GM18907 (cell line): ENCODE data around the gene DIS3.
"Not testable (repeated sequence)": the region's sequence is repeated elsewhere in the genome, so short reads cannot be mapped to it uniquely, and the experiment has no call there.

Experiments used
- ATAC-seq: cut with Tn5 transposase; IDR thresholded peaks from one replicate; pipeline ENCODE4 v1.9.1; 2021; ENCODE audit warnings: mild to moderate bottlenecking, moderate library complexity; ENCODE audit not compliant: unreplicated experiment

The DIS3 gene

DNA sequence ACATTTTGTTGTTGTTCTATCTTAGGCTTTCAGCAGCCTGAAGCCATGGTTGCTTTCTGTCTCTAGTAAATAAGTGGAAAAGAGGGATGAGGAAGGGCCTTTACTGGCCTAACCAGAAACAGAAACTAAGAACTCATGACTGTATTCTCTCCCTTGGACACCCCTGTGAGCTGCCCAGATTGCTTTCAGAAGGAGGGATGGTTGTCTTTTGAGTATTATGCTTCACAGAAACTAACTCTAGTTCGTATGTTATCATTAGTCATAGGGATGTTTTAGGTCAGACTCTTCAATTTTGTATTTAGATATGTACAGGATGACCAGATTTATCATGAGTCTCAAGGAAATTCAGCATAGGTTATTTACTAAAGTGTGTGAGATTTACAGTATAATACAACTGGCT is 36.4 kb downstream of the DIS3 start:
- ATAC-seq: peak; percentile 42

DNA sequence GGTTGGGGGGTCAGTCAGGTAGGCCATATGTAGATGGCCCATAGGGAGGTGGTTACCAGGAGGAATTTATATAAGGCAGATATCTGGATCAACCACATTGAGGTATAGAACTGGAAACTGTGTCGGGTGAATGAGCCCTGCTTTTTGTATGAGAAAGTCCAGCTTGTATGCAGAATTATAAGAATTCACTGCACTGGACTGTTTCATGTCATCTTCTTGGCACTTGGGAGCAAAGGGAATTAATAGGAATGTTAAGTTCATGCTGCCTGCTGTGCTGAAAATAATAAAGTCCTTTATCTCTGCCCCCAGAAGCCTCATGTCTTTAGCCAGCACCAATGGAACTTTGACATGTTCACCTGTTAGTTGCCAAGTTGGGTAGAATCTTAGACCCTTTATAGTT is 41.7 kb downstream of the DIS3 start:
- ATAC-seq: no peak

DNA sequence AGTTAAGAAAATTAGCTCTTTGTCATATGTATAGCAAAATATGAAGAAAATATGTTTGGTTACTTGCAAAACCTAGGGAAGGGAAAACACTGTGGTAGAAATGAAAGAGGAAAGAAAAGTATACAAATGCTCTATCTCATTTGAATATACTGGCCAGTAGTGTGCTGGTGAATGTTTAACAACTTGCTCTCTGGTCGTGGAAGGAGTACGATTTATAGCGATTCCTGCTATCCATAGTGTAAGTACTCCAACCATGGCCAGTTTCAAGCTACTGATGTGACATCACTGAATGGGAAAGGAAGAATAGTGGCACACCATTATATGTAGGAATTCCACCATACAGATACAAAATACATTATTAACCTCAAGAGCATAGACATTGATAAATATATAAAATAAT is 44.7 kb downstream of the DIS3 start:
- no peak for ATAC-seq

DNA sequence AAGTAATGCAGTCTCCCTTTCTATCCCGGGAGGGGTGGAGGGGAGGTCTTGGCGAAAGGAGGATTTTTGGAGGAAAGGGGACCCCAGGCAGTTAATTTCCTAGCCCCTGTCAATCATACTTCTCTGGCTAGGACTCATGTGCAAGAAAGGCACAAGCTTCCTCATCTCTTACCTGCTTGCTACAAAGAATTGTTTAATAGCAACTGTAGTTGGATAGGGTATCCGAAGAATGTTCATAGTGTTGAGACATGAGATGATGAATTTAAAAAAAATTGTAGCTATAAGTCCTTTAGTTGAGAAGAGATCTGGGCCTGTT is 53.5 kb downstream of the DIS3 start:
- ATAC-seq: no peak

DNA sequence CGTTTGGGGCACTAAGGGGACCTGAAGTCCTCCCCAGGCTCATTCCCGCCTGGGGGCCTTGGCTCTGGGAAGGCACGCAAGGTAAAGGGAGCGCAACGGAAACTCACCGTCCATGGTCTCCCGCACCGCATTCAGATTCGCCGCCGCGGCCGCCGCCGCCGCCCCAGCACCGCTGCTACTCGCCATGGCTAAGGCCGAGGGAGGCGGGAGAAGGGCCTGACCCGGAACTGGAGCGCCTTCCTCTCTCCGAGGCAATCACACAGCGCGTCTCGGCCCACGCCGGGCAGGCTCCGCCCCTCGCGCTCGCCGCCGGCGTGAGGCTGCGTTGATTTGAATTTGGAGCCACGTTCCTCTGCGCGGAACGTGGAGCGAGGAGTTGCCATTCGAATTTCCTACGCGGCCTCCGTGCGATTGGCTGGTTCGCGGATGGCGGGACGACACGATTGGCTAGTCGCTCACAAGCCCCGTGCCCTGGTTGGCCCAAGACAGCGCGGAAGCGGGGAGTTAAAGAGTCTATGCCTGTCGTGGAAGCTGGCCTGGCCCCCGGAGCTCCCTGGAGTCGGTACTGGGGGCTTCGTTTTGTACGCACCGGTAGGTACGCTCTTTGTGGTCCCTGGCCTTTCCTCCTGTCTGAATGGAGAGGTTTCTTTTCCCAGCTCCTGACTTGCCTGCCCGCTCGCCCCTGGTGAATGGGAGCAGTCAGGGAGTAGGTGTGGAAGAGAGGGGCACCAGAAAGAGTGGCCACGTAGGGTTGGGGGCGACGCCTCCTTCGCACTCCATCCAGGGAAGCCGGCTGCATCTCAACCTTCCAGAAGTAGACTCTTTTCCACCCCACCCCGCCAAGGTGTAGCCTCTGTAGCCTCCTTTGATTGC is 54.0 kb downstream of the DIS3 start, which contains the start of the genes BORA and MZT1:
BORA (plus strand) TSS at position 507 of the 873 bp plus-strand sequence. CDS start 1,018 bp downstream, outside the sequence.
MZT1 (minus strand) TSS at position 213 of the 873 bp plus-strand sequence; CDS start at position 186, 27 bp downstream.
- peak; percentile 97 for ATAC-seq

DNA sequence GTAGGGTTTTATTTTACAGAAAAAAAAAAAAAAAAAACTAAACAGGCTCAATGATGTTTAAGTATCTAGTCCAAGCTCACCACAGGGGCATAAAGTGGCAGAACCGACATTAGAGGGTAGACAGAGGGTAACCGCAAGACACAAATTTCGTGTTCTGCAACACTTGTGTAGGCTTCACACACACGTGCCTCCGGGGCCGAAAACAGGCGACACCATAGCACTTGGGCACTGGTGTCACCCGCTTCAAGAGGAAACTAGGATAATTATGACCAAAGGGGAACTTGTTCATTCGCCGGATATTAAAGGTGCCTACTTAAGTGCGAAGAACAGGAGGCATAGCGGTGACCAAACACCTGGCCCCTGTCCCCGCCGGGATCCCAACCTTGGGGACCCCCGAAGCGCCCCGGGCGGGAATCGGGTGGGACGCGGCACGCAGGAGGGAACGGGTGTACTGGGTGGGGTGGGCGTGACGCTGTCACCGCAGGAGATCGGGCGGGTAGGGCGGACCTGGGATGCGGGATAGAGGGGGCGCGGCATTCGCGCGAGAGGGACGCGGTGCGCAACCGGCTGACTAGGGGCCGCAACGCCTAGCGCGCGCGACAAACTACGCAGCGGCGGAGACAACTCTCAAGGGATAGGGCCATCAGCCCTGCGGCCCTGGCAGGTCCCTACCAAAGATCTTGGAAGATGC is 54.8 kb downstream of the DIS3 start:
- peak; percentile 37 for ATAC-seq

DNA sequence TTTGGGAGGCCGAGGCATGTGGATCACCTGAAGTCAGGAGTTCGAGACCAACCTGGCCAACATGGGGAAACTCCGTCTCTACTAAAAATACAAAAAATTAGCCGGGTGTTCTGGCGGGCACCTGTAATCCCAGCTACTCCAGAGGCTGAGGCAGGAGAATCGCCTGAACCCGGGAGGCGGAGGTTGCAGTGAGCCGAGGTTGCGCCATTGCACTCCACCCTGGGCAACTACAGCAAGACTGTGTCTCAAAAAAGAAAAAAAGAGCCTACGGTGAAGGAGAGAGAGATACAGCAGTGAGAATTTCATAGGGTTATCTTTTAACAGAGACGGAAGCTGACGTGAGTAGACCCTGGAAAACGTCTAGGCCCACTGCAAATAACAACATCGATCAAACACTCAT is 55.5 kb downstream of the DIS3 start:
- not testable (repeated sequence) for ATAC-seq

DNA sequence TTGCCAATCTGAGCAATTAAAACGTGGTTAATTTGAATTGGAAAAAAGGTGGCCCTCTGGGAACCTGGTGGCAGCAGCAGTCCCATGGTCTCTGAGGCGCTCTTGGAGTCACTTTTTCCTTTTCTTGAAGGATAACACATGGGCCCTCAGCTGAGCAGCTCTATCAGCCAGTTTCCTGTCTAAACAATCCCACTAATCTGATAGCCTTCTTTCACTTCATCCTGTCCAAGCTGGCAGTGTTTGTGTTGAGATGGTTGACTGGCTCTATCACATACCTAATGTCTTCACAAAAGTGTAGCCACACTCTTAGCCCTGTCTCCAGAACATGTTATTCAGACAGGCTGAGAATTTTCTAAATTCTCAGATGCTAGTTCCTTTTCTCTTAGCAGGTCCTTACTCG is 64.9 kb downstream of the DIS3 start:
- no peak for ATAC-seq
